Transverse colon (tissue), 4 donors: ENCODE results near the gene P2RY6. TPM values are rescaled to one million over a fixed set of nuclear protein-coding genes. Genes with fewer than 3 reads are reported as not detected.
A peak's percentile ranks its signal among the peaks of the same experiment; 100 is the strongest.

Experiments used
- DNase-seq: peaks from one replicate; pipeline ENCODE4 v3.0.0-alpha.2; 2019
- H3K27ac ChIP-seq, 4 donors: fragments of 200-600 bp; sonication (generic); 2 replicates each; pipeline ENCODE4 v1.5.1; 2016 to 2018; ENCODE audit warnings: inconsistent platforms in 4 of 4
- H3K27me3 ChIP-seq: fragments of 200-600 bp; sonication (generic); 2 replicates; pipeline ENCODE4 v1.5.1; 2017; ENCODE audit warnings: inconsistent platforms
- H3K36me3 ChIP-seq, 4 donors: fragments of 200-600 bp; sonication (generic); 2 replicates each; pipeline ENCODE4 v1.5.1; 2017 to 2019; ENCODE audit warnings: inconsistent platforms in 4 of 4
- H3K4me1 ChIP-seq, 4 donors: fragments of 200-600 bp; sonication (generic); 2 replicates each; pipeline ENCODE4 v1.5.1; 2017 to 2020; ENCODE audit warnings: inconsistent platforms in 4 of 4
- H3K4me3 ChIP-seq, 4 donors: fragments of 200-600 bp; sonication (generic); 1 replicate in 1 of 4; 2 replicates in 3 of 4; pipeline versions ENCODE4 v1.5.1 to v1.6.1; 2017 to 2019; ENCODE audit warnings: inconsistent platforms in 4 of 4
- H3K9me3 ChIP-seq, 2 donors: fragments of 200-600 bp; sonication (generic); 2 replicates each; pipeline ENCODE4 v1.5.1; 2017 to 2019; ENCODE audit warnings: inconsistent platforms in 2 of 2
- EP300 ChIP-seq: sonication (generic); formaldehyde crosslinking; IDR thresholded peaks from one replicate; pipeline ENCODE4 v1.6.1; 2017; ENCODE audit warnings: antibody characterized with exemption, low read depth
- POLR2A ChIP-seq: fragments of 450-650 bp; IDR thresholded peaks from one replicate; pipeline ENCODE4 v1.6.1; 2016; ENCODE audit warnings: antibody characterized with exemption, mild to moderate bottlenecking, moderate library complexity
- POLR2AphosphoS5 ChIP-seq, 3 donors: sonication (generic); formaldehyde crosslinking; IDR thresholded peaks; one replicate each; pipeline ENCODE4 v1.6.1; 2016; ENCODE audit warnings: antibody characterized with exemption in 3 of 3
- WGBS, 2 donors: methylation state at CpG; one replicate each; pipeline ENCODE4 v1.1.5; 2018; ENCODE audit warnings: low coverage in 1 of 2; 5-methylcytosine and 5-hydroxymethylcytosine counted together
- in situ Hi-C, 4 donors: fragments of 200-750 bp; cut with MboI; loops; one replicate each; pipeline versions ENCODE4 v1.15.0 to v1.15.1; 2017; ENCODE audit warnings: low sequenced_read_pairs in 3 of 4, low pct_ligation_motif_present in 1 of 4, low pct_unique_long_range_greater_than_20kb in 1 of 4
- intact Hi-C: fragments of 100-400 bp; cut with DNase I; formaldehyde crosslinking; loops from one replicate; pipeline ENCODE4 v1.15.1; 2023; ENCODE audit warnings: low total_unique reads
- total RNA-seq, 4 donors: library from RNA; depleted of rRNA; stranded (reverse); fragments of >200 nt; gene quantifications; one replicate each; pipeline ENCODE4 v1.1.0, GENCODE V29; 2016
- TF ChIP-seq, protein P1 (sequence below), 5 experiments: fragments of 200-600 bp in 3 of 5; fragments of 450-650 bp in 2 of 5; sonication (generic) in 3 of 5; IDR thresholded peaks; 1 replicate in 2 of 5; 2 replicates in 3 of 5; pipeline ENCODE4 v1.5.1; 2016 to 2017; ENCODE audit warnings: antibody characterized with exemption in 5 of 5, inconsistent platforms in 3 of 5, mild to moderate bottlenecking in 2 of 5, moderate library complexity in 1 of 5

P2RY6 gene
- total RNA-seq, 4 donors from 2014 or later, result 1.1 to 1.6 (median 1.4) TPM; not detected in 1

DNA sequence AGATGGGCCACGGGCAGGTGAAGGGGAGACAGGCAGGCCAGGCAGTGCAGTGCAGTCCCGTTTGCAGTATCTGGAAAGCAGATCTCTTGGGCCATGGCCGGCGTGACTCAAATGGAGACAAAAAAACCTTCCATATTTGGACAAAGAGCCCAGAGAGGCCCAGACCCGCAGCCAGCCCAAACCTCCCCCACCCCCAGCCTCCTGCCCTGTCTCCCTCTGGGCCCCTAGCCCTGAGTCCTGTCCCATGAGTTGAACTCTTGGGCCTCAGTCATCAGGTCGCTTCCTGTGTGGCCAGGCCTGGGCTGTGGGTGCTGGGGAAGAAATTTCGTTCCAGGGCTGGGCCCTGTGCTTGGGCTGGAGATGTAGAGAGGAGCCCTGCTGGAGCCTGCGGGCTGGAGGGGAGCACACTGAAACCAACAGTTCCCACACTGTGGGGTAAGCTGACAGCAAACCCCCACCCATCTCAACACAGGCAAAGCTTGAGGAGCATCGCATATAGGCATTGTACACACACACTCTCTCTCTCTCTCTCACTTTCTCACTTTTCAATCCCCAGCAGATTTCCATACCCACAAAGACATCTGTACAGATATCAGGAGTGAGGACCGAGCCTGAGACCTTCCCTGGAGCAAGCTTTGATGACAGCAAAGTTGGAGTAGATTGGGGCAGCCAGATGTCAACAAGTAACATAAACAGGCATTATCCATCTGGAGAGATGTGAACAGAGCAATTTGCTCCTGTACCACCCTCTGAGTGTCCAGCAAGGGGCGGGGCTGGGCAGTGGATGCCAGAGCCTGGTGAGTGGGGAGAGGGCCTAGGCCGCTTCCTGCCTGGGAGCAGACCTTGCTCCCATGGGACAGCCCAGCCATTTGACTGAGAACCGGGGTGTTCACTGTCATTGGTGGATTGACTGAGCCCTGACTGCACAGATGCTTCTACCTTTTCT lies 53.2 kb downstream of the P2RY6 start:
- WGBS, 2 donors, result 60 to 65% methylated on average over 2 to 12 of the region's 13 CpGs
- peaks cover 40 to 67% (median 54%) of the 10 kb centered on the region in 4 donors for H3K4me1 ChIP-seq

DNA sequence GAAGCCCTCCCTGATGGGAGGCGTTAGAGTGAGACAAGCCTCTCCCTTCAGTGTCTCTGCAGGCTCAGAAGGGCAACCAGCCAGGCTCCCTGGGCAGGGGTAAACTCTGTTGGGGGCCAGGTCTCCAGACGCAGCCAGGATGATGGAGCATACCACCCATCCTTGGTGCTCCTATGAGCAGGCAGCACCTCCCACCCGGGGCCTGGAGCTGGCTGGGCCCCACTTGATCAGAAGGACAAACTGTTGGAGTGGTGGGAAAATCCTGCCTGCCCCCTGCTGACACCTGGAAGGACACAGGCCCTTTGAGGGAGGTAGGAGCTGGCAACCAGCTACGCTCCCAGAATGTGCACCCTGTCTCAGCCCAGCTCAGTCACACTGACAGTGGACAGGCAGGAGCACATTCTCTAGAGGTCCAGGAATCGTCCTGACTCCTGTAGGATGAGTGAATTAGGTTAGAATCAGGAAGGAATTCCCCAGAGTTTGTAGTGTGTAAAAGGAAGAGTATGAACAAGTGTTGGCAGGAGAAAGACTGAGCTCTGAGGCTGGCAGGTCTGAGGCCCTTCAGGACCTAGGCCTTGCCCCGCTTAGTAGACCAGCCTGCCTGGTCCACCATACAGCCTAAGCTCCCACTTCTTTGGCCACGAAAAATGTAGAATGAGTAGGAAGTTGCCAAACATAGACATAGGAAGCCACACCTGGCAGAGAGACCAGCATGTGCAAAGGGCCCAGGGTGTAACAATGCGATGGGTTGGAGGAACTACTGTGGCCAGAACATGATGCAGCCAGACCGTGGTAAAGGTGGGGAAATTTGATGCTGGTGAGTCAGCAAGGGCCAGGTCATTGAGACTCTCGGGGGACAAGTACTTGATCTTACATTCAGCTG lies 55.0 kb downstream of the P2RY6 start:
- DNase-seq, result no peak
- TF ChIP-seq EP300, result no peak
- TF ChIP-seq, protein P1, sequence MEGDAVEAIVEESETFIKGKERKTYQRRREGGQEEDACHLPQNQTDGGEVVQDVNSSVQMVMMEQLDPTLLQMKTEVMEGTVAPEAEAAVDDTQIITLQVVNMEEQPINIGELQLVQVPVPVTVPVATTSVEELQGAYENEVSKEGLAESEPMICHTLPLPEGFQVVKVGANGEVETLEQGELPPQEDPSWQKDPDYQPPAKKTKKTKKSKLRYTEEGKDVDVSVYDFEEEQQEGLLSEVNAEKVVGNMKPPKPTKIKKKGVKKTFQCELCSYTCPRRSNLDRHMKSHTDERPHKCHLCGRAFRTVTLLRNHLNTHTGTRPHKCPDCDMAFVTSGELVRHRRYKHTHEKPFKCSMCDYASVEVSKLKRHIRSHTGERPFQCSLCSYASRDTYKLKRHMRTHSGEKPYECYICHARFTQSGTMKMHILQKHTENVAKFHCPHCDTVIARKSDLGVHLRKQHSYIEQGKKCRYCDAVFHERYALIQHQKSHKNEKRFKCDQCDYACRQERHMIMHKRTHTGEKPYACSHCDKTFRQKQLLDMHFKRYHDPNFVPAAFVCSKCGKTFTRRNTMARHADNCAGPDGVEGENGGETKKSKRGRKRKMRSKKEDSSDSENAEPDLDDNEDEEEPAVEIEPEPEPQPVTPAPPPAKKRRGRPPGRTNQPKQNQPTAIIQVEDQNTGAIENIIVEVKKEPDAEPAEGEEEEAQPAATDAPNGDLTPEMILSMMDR (IDR thresholded peaks at IDR 0.05), result no peak
- no peak for TF ChIP-seq POLR2A
- no peak for TF ChIP-seq POLR2AphosphoS5 (IDR thresholded peaks at IDR 0.05)
- H3K27me3 ChIP-seq, result no peaks in the 10 kb centered on the region
- in situ Hi-C loops, result no loop called here
- H3K4me3 ChIP-seq, result no peak overlapping the region
- H3K27ac ChIP-seq, result peak overlapping the region; percentile 41 to 99 (median 95)
- H3K9me3 ChIP-seq, result no peaks in the 10 kb centered on the region
- H3K4me1 ChIP-seq, result peaks cover 44 to 68% (median 58%) of the 10 kb centered on the region in 4 donors
- intact Hi-C loops, result no loop called here
- no peaks in the 10 kb centered on the region for H3K36me3 ChIP-seq
- WGBS, 2 donors, result 60 to 61% methylated on average over 2 to 10 of the region's 10 CpGs

More for the DNA sequence above, 53.2 kb downstream of the P2RY6 start:
- Histone ChIP-seq H3K4me3 (no peak overlapping the region), H3K36me3 (no peaks in the 10 kb centered on the region), H3K9me3 (no peaks in the 10 kb centered on the region), H3K27ac (peak overlapping the region; percentile 95 to 99 (median 95)), H3K27me3 (no peaks in the 10 kb centered on the region)
- no peak for DNase-seq
- TF ChIP-seq POLR2AphosphoS5 (IDR thresholded peaks at IDR 0.05) (no peak), EP300 (no peak), POLR2A (no peak)
- TF ChIP-seq, protein P1 (IDR thresholded peaks at IDR 0.05), result no peak
- in situ Hi-C loops (no loop called here), intact Hi-C loops (no loop called here)

DNA sequence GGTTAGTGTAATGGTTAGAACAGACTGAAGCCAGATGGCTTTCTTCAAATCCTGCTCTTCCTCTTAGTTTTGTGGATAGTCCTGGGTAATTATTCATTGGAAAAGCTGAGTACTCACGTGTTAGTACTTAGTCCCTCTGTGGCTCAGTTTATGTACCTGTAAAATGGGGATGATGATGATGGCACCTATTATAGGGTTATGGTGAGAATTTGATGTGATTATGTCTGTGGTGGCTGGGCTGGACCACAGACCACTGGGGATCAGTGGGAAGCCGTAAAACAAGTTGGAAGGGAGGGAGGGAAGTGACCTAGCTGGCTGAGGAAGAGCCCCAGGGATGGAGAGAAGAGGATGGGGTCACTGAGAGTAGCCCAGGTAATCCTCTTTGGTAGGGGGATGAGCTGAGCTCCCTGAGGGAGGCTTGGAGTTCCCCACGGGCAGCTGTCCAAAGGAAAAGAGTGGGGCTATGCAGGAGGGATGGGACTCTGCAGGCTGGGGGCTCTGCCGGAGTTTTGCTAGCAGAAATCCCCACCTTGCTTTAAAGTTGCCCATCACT lies 55.8 kb downstream of the P2RY6 start:
- H3K27me3 ChIP-seq, result no peaks in the 10 kb centered on the region
- no peak overlapping the region for H3K4me3 ChIP-seq
- no peaks in the 10 kb centered on the region for H3K9me3 ChIP-seq
- intact Hi-C loops (no loop called here), in situ Hi-C loops (no loop called here)
- 65 to 100% methylated on average over 1 to 4 of the region's 4 CpGs for WGBS, 2 donors
- peak overlapping the region; percentile 18 to 99 (median 64) for H3K27ac ChIP-seq
- no peaks in the 10 kb centered on the region for H3K36me3 ChIP-seq
- TF ChIP-seq, protein P1 (IDR thresholded peaks at IDR 0.05), result no peak
- TF ChIP-seq EP300 (no peak), POLR2AphosphoS5 (IDR thresholded peaks at IDR 0.05) (no peak), POLR2A (no peak)
- peaks cover 37 to 67% (median 57%) of the 10 kb centered on the region in 4 donors for H3K4me1 ChIP-seq
- no peak for DNase-seq
